Suprapubic skin (tissue), 3 donors: ENCODE results near the gene TREML2.

Source experiments
- CTCF ChIP-seq, 2 donors: fragments of 200-600 bp in 1 of 2; fragments of 450-650 bp in 1 of 2; sonication (generic) in 1 of 2; IDR thresholded peaks; one replicate each; pipeline ENCODE4 v1.5.1; 2016 to 2019; ENCODE audit warnings: antibody characterized with exemption in 2 of 2, mild to moderate bottlenecking in 1 of 2, moderate library complexity in 1 of 2
- POLR2A ChIP-seq, 2 donors: fragments of 450-650 bp; IDR thresholded peaks; one replicate each; pipeline ENCODE4 v1.6.1; 2017; ENCODE audit warnings: antibody characterized with exemption in 2 of 2, mild to moderate bottlenecking in 2 of 2, moderate library complexity in 2 of 2

GRCh38 chr6:41170547-41171160 is 30.3 kb downstream of the TREML2 start:
- no peak for TF ChIP-seq POLR2A (IDR thresholded peaks at IDR 0.05)
- no peak for TF ChIP-seq CTCF (IDR thresholded peaks at IDR 0.05)
